HG02571 (cell line): Measurements from ENCODE around the gene EMX1.
"Not testable (repeated sequence)": the region's sequence is repeated elsewhere in the genome, so short reads cannot be mapped to it uniquely, and the experiment has no call there.

Experiments used
- ATAC-seq: cut with Tn5 transposase; IDR thresholded peaks from one replicate; pipeline ENCODE4 v1.9.1; 2021; ENCODE audit warnings: mild to moderate bottlenecking, moderate library complexity; ENCODE audit not compliant: unreplicated experiment

Gene EMX1

DNA sequence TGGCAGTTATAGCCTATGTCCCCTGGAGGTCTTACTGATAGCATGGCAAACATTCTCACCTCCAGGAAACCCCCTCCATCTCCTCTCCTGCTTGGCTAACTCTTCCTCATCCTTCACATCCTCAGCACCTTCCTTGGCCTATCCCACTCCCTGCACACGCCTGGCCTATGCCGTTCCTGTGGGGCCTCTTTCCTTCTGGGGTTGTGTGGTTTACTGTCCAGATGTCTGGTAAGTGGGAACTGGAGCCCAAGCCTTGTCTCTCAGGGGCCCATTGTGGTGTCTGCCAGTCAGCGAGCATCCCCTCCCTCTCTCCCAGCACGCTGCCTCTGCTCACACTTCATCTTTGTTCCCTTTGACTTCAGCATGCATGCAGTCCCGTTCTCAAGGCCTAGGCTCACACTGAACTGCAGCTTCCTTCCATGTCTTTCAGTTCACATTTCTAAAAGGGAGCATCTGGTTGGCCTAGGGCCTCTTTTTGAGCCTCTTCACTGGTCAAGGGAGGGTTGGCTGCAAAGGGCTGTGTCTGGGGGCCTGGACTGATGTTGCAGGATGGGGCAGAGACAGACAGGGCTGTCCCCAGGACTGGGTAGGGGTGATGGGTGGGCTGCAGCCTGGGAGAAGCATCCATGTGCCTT is 17.0 kb upstream of the EMX1 start:
- ATAC-seq, result no peak

DNA sequence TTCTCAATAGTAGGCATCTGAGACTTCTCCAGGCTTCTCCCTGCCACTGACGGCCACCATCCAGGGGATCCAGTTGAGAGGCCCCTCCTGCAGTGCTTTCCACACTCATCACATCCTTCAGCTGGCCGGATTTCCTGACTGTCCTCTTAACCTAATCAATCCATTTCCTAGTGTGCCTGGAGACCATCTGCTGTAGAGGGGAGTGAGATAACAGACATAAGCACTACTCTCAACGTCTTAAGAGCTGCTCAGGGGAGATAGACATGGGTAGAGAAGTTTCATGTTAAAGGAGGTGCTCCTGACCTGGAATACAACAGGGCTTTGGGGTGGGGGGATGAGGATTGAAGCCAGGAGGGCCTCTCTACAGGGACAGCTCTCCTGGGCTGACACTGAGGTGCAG is 15.9 kb upstream of the EMX1 start:
- ATAC-seq, result no peak

DNA sequence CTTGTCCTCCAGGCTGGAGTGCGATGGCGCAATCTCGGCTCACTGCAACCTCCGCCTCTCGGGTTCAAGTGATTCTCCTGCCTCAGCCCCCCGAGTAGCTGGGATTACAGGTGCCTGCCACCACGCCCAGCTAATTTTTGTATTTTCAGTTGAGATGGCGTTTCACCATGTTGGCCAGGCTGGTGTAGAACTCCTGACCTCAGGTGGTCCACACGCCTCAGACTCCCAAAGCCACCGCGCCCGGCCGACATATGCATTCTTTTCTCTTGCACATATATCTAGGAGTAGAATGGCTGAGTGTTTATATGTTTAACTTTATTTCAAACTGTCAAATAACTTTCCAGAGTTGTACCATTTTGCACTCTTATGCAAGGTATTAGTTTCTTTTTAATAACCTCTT is 9.9 kb upstream of the EMX1 start:
- ATAC-seq, result not testable (repeated sequence)

- no peak for ATAC-seq
Observed at GRCh38 chr2:72908741-72909140, 8.6 kb upstream of the EMX1 start.

DNA sequence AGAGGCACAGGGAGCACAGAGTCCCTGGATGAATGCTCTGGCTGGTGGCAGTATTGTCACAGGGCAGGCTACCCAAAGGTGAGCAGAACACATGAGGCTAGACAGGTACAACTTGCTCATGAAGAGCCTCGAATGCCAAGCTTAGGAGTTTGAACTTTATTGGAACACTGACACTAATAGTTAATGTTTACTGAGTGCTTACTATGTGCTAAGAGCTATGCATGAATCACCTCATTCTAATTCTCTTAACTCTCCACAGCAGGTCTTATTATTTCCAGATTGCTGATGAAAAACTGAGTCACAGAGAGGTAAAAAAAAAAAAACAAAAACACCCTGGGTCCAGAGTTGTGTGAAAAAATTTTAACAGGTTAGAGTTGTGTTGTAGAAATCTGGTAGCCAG is 6.1 kb upstream of the EMX1 start:
- ATAC-seq, result no peak

GRCh38 chr2:72913486-72914205 is 3.7 kb upstream of the EMX1 start:
- ATAC-seq, result no peak

DNA sequence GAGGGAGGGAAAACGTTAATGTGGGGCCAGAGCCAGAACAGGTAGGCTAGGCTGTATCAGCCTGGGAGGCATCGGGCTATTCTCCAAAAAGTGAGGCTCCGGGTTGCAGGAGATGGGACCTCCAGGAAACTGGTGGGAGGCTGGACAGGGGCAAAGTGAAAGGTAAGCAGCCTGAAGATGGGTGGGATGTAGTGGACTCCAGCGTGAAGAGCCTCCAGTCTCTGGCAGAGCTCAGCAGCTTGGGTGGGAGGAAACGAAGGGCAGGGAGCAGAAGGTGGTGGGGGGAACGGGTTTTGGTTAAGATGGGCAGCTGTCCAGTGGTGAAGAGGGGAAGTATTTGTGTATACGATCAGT is 3.1 kb upstream of the EMX1 start:
- no peak for ATAC-seq

DNA sequence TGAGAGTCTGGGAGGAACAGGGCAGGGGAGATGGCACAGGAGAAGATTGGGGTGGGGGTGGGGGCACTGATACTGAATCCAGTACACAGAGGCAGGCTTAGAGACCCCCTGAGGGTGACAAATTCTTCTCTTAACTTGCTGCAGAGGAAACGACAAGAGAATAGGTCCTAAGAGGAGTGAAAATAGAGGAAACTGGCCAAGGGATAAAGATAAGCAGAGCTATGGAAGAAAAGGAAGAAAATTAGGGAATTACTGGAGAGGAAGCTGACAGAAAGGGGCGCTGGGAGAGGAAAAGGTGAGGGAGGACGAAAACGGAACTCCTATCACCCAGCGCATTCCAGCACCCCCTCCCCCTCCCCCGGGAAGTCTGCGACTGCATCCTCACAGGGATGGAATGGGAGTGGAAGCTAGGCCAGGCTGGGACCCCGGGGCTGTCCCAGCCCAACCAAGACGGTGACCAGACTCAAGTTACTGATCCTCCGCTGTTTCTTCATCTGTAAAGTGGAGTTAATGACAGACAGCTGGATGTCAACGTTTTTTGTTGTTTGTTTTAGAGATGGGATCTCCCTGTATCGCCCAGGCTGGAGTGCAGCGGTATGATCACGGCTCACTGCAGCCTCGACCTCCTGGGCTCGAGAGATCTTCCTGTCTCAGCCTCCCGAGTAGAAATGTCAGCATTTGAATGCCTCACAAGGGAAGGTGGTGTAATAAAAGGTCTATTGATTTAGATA is 2.6 kb upstream of the EMX1 start:
- ATAC-seq, result no peak

DNA sequence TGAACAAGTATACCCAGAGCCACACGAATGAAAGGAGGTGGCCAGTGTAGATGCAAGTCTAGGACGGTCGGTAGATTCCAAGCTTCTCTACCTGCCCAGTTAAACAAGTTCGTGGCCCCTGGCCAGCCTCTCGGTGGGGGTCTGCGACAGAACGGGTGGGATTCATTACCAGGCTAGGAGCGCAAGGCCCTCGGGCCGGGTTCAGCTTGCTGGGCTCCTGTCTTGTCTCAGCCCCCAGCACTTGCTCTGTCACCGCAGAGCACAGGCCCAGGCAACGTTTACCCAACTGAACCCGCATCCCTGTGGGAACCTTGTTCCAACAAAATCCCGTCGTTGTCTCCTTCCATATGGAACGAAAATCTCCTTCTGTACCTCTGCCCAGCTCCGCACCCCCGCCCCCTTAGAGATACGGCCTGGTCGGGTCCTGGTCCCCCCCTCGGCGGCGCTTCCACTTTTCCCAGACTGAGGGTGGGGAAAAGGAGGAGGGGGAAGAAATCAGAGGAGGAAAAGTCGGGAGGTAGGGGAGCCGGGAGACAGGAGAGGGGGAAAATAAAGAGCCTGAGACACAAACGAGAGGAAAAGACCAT is 1.9 kb upstream of the EMX1 start:
- ATAC-seq, result no peak

- peak; percentile 51 for ATAC-seq
Observed at GRCh38 chr2:72915907-72916742, 1.2 kb upstream of the EMX1 start.

- peak; percentile 10 for ATAC-seq
Observed at GRCh38 chr2:72916743-72917137, 579 bp upstream of the EMX1 start.

- ATAC-seq, result no peak
Observed at GRCh38 chr2:72917877-72918553, 696 bp downstream of the EMX1 start.

- no peak for ATAC-seq
Observed at GRCh38 chr2:72919414-72920317, 2.3 kb downstream of the EMX1 start.

GRCh38 chr2:72920318-72921087 is 3.2 kb downstream of the EMX1 start:
- ATAC-seq, result no peak

DNA sequence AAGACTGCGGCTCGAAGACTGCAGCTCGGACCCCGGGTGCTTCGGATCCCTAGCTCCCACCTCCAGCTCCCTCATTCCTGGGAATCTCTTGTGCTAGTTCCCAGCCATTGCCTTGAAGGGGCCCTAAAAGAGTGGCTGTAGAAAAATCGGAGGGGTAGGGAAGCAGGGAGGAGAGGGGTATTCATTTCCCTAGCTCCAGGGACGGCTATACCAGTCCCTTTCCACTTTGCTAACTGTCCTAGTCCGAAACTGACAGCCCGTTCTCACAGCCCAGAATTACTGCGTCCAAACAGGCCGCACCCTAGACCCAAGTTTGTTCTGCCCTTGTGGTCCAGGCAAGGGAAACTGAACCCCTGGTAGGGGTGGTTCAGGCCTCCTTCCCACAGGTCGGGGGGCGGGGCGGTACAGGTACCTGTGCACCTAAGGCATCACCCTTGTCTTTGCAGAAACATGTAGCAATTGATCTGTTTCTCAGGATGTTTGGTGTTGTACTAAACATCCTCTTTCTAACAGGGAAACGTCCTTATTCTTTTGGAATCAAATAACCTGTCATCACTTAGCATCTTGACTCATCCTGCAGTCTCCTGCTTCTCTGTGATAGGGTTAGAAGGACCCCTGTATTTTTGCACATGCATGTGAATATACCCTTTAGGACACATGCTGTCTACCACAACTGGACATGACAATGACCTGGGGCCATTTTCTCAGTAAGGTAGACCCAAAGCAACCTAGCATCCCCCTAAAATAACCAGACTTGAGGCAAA is 4.0 kb downstream of the EMX1 start:
- ATAC-seq, result no peak

DNA sequence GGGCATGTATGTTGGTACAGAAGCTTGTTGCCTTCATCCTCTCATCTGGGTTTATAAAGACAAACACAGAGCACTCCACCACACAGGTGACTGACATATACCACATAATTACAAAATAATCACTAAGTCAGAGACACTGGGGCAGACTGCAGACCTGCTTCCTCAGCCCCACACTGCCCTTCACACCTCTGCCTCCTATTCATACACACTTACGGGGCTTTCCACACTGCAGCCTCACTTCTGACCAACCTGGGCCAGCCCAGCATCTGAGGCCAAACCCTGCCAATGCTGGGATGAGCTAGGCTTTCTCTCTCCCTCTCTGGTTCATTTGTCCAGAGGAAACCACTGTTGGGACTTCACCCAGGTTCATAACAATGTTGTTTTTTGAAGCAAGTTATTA is 4.5 kb downstream of the EMX1 start:
- no peak for ATAC-seq

DNA sequence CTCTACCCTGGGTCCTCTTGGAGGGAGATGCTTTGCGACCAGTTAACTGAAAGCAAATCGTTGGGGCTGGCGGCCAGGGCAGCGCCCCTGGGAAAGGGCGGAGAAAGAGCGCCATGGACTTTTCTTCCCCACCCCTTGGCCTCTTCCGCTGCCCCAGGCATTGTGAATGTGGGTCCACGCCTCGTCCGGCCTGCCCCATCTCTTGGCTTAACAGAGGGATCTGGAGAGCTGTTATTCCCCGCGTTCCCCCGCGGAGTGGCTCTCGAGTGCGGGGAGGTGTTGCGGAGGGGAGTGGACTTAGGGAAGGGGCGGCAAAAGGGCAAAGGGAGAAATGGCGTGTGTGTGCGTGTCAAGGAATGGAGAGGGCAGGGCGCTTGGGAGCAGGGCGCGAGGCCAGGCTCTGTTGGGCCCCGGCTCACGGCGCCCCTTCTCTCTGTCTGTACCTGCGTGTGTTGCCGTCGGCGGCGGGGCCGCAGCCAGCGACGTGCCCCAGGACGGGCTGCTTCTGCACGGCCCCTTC is 6.6 kb downstream of the EMX1 start:
- ATAC-seq, result no peak
